ENCODE measurements around the gene SP5.
"Not testable (repeated sequence)": the region's sequence is repeated elsewhere in the genome, so short reads cannot be mapped to it uniquely, and the experiment has no call there.

SP5 gene

GRCh38 chr2:170723446-170723958, 8.4 kb downstream of the SP5 start:
- no peak overlapping the region for H3K4me2 ChIP-seq
- no peaks in the 10 kb centered on the region for H3K9me3 ChIP-seq (replicated peaks in 1 of 11)
- no peak for TF ChIP-seq Cebpa-rat (IDR thresholded peaks at IDR 0.05)
- no peaks in the 10 kb centered on the region for H4K20me1 ChIP-seq
- no peak overlapping the region for H3K4me3 ChIP-seq
- no peak overlapping the region for H3K27ac ChIP-seq
- H3K27me3 ChIP-seq = peaks cover under 1 to 10% (median 9%) of the 10 kb centered on the region in 11 experiments; a peak in 18 of 22 replicates
- H3K4me1 ChIP-seq = no peaks in the 10 kb centered on the region
- H3K9ac ChIP-seq = no peak overlapping the region
- H3K36me3 ChIP-seq = no peaks in the 10 kb centered on the region

GRCh38 chr2:170733798-170734600, 18.9 kb downstream of the SP5 start:
- Histone ChIP-seq H3K9me3 (replicated peaks in 1 of 11) (peaks cover 0 to 14% (median 9%) of the 10 kb centered on the region in 11 experiments; a peak in 14 of 22 replicates), H3K4me2 (no peak overlapping the region), H3K9ac (no peak overlapping the region), H3K27me3 (no peaks in the 10 kb centered on the region), H3K4me1 (peaks cover 0 to 13% (median 0%) of the 10 kb centered on the region in 10 experiments; a peak in 3 of 20 replicates), H4K20me1 (no peaks in the 10 kb centered on the region), H3K36me3 (no peaks in the 10 kb centered on the region), H3K27ac (no peak overlapping the region), H3K4me3 (no peak overlapping the region)
- TF ChIP-seq Cebpa-rat (IDR thresholded peaks at IDR 0.05) = no peak

GRCh38 chr2:170734601-170735000, 19.5 kb downstream of the SP5 start:
- Histone ChIP-seq H3K9me3 (replicated peaks in 1 of 11) (peaks cover 0 to 14% (median 9%) of the 10 kb centered on the region in 11 experiments; a peak in 14 of 22 replicates), H3K4me1 (peaks cover 0 to 13% (median 0%) of the 10 kb centered on the region in 10 experiments; a peak in 3 of 20 replicates)
- H3K4me3 ChIP-seq, H3K27me3 ChIP-seq, H3K9ac ChIP-seq, H3K4me2 ChIP-seq, H4K20me1 ChIP-seq, H3K27ac ChIP-seq, H3K36me3 ChIP-seq: not testable (repeated sequence)

- H3K27me3 ChIP-seq = no peaks in the 10 kb centered on the region
- peaks cover 0 to 13% (median 0%) of the 10 kb centered on the region in 10 experiments; a peak in 3 of 20 replicates for H3K4me1 ChIP-seq
- H4K20me1 ChIP-seq = no peaks in the 10 kb centered on the region
- peak overlapping the region in 3 of 11 experiments; percentile 7 to 47 (median 25); a peak in 5 of 22 replicates for H3K4me2 ChIP-seq
- TF ChIP-seq Cebpa-rat (IDR thresholded peaks at IDR 0.05) = no peak
- H3K9me3 ChIP-seq (replicated peaks in 1 of 11) = peaks cover 0 to 14% (median 9%) of the 10 kb centered on the region in 11 experiments; a peak in 14 of 22 replicates
- no peak overlapping the region for H3K27ac ChIP-seq
- no peak overlapping the region for H3K4me3 ChIP-seq
- H3K36me3 ChIP-seq = no peaks in the 10 kb centered on the region
- H3K9ac ChIP-seq = no peak overlapping the region
Observed at GRCh38 chr2:170736628-170737027, 21.5 kb downstream of the SP5 start.

GRCh38 chr2:170737406-170737805, 22.3 kb downstream of the SP5 start:
- no peaks in the 10 kb centered on the region for H3K27me3 ChIP-seq
- peaks cover 0 to 13% (median 0%) of the 10 kb centered on the region in 10 experiments; a peak in 3 of 20 replicates for H3K4me1 ChIP-seq
- H3K27ac ChIP-seq = no peak overlapping the region
- no peak overlapping the region for H3K4me3 ChIP-seq
- TF ChIP-seq Cebpa-rat (IDR thresholded peaks at IDR 0.05) = no peak
- H3K9ac ChIP-seq = no peak overlapping the region
- H3K36me3 ChIP-seq = no peaks in the 10 kb centered on the region
- H3K4me2 ChIP-seq = no peak overlapping the region
- H4K20me1 ChIP-seq = no peaks in the 10 kb centered on the region
- H3K9me3 ChIP-seq (replicated peaks in 1 of 11) = peaks cover 0 to 14% (median 9%) of the 10 kb centered on the region in 11 experiments; a peak in 14 of 22 replicates

- Histone ChIP-seq H3K4me2 (no peak overlapping the region), H3K9me3 (replicated peaks in 1 of 11) (peaks cover 0 to 14% (median 9%) of the 10 kb centered on the region in 11 experiments; a peak in 14 of 22 replicates), H3K4me3 (no peak overlapping the region), H3K27me3 (no peaks in the 10 kb centered on the region), H3K36me3 (no peaks in the 10 kb centered on the region), H3K27ac (no peak overlapping the region), H4K20me1 (no peaks in the 10 kb centered on the region), H3K9ac (no peak overlapping the region), H3K4me1 (peaks cover 0 to 13% (median 0%) of the 10 kb centered on the region in 10 experiments; a peak in 3 of 20 replicates)
- no peak for TF ChIP-seq Cebpa-rat (IDR thresholded peaks at IDR 0.05)
Observed at GRCh38 chr2:170737821-170738220, 22.7 kb downstream of the SP5 start.

- Histone ChIP-seq H3K4me2 (no peak overlapping the region), H3K27me3 (no peaks in the 10 kb centered on the region), H3K9me3 (replicated peaks in 1 of 11) (peaks cover 0 to 14% (median 9%) of the 10 kb centered on the region in 11 experiments; a peak in 14 of 22 replicates), H3K9ac (no peak overlapping the region), H4K20me1 (no peaks in the 10 kb centered on the region), H3K4me1 (peaks cover 0 to 13% (median 0%) of the 10 kb centered on the region in 10 experiments; a peak in 3 of 20 replicates), H3K36me3 (no peaks in the 10 kb centered on the region), H3K27ac (no peak overlapping the region), H3K4me3 (no peak overlapping the region)
- TF ChIP-seq Cebpa-rat (IDR thresholded peaks at IDR 0.05) = no peak
Observed at GRCh38 chr2:170739048-170739447, 23.9 kb downstream of the SP5 start.

- no peaks in the 10 kb centered on the region for H3K36me3 ChIP-seq
- no peak overlapping the region for H3K4me2 ChIP-seq
- H3K4me1 ChIP-seq = peaks cover 0 to 13% (median 0%) of the 10 kb centered on the region in 10 experiments; a peak in 4 of 20 replicates
- H4K20me1 ChIP-seq = no peaks in the 10 kb centered on the region
- H3K27ac ChIP-seq = no peak overlapping the region
- H3K4me3 ChIP-seq = no peak overlapping the region
- H3K27me3 ChIP-seq = no peaks in the 10 kb centered on the region
- peaks cover 0 to 14% (median 9%) of the 10 kb centered on the region in 11 experiments; a peak in 14 of 22 replicates for H3K9me3 ChIP-seq (replicated peaks in 1 of 11)
- TF ChIP-seq Cebpa-rat (IDR thresholded peaks at IDR 0.05) = no peak
- no peak overlapping the region for H3K9ac ChIP-seq
Observed at GRCh38 chr2:170739507-170740046, 24.4 kb downstream of the SP5 start.

GRCh38 chr2:170740660-170741059, 25.5 kb downstream of the SP5 start:
- H3K4me1 ChIP-seq = peaks cover 0 to 13% (median 0%) of the 10 kb centered on the region in 10 experiments; a peak in 4 of 20 replicates
- no peak overlapping the region for H3K4me3 ChIP-seq
- no peak for TF ChIP-seq Cebpa-rat (IDR thresholded peaks at IDR 0.05)
- H3K27me3 ChIP-seq = no peaks in the 10 kb centered on the region
- H3K9me3 ChIP-seq (replicated peaks in 1 of 11) = peaks cover 0 to 14% (median 9%) of the 10 kb centered on the region in 11 experiments; a peak in 14 of 22 replicates
- no peak overlapping the region for H3K9ac ChIP-seq
- H3K4me2 ChIP-seq = no peak overlapping the region
- H3K36me3 ChIP-seq = no peaks in the 10 kb centered on the region
- no peaks in the 10 kb centered on the region for H4K20me1 ChIP-seq
- no peak overlapping the region for H3K27ac ChIP-seq

Data from BLaER1 treated with 17β-estradiol and CSF1 and Interleukin-3, amounts not matched to agents 10 nM and 100 nM (cell line).